Type B pancreatic cell (in vitro differentiated cells): ENCODE data around the gene LIPG. TPM values are rescaled to one million over a fixed set of nuclear protein-coding genes. Genes with fewer than 3 reads are reported as not detected.
A peak's percentile ranks its signal among the peaks of the same experiment; 100 is the strongest.

Experiments used
- DNase-seq: peaks from one replicate; pipeline ENCODE4 v3.0.0; 2021; ENCODE audit warnings: mixed read lengths; ENCODE audit not compliant: unreplicated experiment; ENCODE audit errors: extremely low spot score
- H3K27ac Mint-ChIP-seq: 2 replicates; pipeline ENCODE4 v1.8.0; 2021; ENCODE audit warnings: mild to moderate bottlenecking, mixed read lengths
- H3K27me3 Mint-ChIP-seq: 2 replicates; pipeline ENCODE4 v1.8.0; 2021; ENCODE audit warnings: mixed read lengths
- H3K36me3 Mint-ChIP-seq: 2 replicates; pipeline ENCODE4 v1.8.0; 2021; ENCODE audit warnings: mixed read lengths
- H3K4me1 Mint-ChIP-seq: one replicate; pipeline ENCODE4 v1.8.0; 2021; ENCODE audit warnings: mixed read lengths; ENCODE audit not compliant: unreplicated experiment
- H3K4me3 Mint-ChIP-seq: 2 replicates; pipeline ENCODE4 v1.8.0; 2021; ENCODE audit warnings: mild to moderate bottlenecking, mixed read lengths
- H3K9me3 Mint-ChIP-seq: 2 replicates; pipeline ENCODE4 v1.8.0; 2021; ENCODE audit warnings: mixed read lengths
- total RNA-seq: library from RNA; stranded (reverse); gene quantifications from 2 replicates; pipeline ENCODE4 v1.2.1, GENCODE V29; 2021; ENCODE audit warnings: low replicate concordance
- TF ChIP-seq, protein P1 (sequence below): fragments of 200-600 bp; sonication (generic); conservative IDR thresholded peaks from 2 replicates; pipeline ENCODE4 v1.5.0; 2021; ENCODE audit warnings: antibody characterized with exemption, mild to moderate bottlenecking

The LIPG gene
- total RNA-seq, 1 donor from 2014 or later = 16.9 TPM

DNA sequence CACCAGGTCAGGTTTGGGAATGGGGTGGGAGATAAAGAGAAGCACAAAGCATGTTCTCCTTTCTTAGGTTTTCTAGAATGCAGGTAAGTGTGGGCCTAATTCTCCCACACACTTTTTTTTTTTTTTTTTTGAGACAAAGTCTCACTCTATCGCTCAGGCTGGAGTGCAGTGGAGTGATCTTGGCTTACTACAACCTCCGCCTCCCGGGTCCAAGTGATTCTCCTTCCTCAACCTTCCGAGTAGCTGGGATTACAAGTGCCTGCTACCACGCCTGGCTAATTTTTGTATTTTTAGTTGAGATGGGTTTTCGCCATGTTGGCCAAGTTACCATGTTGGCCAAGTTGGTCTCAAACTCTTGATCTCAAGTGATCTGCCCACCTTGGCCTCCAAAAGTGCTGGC, 26.3 kb downstream of the LIPG start:
- Mint-ChIP-seq H3K4me3 (no peak overlapping the region), H3K27ac (no peak overlapping the region), H3K27me3 (no peaks in the 10 kb centered on the region), H3K9me3 (no peaks in the 10 kb centered on the region), H3K4me1 (peaks cover 9% of the 10 kb centered on the region), H3K36me3 (peaks cover 6% of the 10 kb centered on the region)
- TF ChIP-seq, protein P1, sequence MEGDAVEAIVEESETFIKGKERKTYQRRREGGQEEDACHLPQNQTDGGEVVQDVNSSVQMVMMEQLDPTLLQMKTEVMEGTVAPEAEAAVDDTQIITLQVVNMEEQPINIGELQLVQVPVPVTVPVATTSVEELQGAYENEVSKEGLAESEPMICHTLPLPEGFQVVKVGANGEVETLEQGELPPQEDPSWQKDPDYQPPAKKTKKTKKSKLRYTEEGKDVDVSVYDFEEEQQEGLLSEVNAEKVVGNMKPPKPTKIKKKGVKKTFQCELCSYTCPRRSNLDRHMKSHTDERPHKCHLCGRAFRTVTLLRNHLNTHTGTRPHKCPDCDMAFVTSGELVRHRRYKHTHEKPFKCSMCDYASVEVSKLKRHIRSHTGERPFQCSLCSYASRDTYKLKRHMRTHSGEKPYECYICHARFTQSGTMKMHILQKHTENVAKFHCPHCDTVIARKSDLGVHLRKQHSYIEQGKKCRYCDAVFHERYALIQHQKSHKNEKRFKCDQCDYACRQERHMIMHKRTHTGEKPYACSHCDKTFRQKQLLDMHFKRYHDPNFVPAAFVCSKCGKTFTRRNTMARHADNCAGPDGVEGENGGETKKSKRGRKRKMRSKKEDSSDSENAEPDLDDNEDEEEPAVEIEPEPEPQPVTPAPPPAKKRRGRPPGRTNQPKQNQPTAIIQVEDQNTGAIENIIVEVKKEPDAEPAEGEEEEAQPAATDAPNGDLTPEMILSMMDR = no peak
- DNase-seq = no peak

DNA sequence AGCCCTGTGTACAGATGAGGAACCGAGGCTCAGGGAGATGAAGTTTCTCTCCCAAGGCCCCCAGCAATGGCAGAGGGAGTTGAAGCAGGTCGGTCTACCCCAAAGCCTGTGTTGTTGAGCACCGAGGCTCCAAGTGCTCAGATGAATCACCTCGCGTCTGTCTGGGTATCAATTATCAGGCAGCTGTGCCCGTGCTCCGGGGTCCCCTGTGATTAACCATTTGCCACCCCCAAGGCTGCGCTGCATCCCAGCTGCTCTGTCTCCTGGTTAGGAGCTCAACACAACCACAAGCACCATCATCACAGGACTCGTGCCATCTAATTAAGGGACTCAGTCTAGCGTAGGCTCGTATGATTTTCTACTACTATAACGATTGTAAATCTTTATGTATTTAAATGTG, 27.1 kb downstream of the LIPG start:
- peaks cover 9% of the 10 kb centered on the region for H3K4me1 Mint-ChIP-seq
- H3K9me3 Mint-ChIP-seq = no peaks in the 10 kb centered on the region
- H3K36me3 Mint-ChIP-seq = peaks cover 6% of the 10 kb centered on the region
- DNase-seq = no peak
- TF ChIP-seq, protein P1 = no peak
- no peaks in the 10 kb centered on the region for H3K27me3 Mint-ChIP-seq
- H3K4me3 Mint-ChIP-seq = no peak overlapping the region
- H3K27ac Mint-ChIP-seq = no peak overlapping the region

DNA sequence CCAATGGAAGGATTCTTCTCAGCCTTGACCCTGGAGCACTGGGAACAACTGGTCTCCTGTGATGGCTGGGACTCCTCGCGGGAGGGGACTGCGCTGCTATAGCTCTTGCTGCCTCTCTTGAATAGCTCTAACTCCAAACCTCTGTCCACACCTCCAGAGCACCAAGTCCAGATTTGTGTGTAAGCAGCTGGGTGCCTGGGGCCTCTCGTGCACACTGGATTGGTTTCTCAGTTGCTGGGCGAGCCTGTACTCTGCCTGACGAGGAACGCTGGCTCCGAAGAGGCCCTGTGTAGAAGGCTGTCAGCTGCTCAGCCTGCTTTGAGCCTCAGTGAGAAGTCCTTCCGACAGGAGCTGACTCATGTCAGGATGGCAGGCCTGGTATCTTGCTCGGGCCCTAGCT, 28.8 kb downstream of the LIPG start:
- Mint-ChIP-seq H3K9me3 (no peaks in the 10 kb centered on the region), H3K4me3 (no peak overlapping the region), H3K36me3 (peaks cover 6% of the 10 kb centered on the region), H3K27me3 (no peaks in the 10 kb centered on the region), H3K27ac (no peak overlapping the region), H3K4me1 (peaks cover 7% of the 10 kb centered on the region)
- no peak for DNase-seq
- TF ChIP-seq, protein P1 = no peak

DNA sequence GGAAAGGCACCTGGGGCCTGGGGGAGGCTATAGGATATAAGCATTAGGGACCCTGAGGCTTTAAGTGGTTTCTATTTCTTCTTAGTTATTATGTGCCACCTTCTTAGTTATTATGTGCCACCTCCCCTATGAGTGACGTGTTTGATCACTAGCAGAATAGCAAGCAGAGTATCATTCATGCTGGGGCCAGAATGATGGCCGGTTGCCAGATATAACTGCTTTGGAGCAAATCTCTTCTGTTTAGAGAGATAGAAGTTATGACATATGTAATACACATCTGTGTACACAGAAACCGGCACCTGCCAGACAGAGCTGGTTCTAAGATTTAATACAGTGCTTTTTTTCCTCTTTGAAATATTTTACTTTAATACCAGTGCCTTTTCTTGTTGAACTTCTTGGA, 29.4 kb downstream of the LIPG start:
- peaks cover under 1% of the 10 kb centered on the region for H3K4me1 Mint-ChIP-seq
- TF ChIP-seq, protein P1 = no peak
- H3K27me3 Mint-ChIP-seq = no peaks in the 10 kb centered on the region
- H3K4me3 Mint-ChIP-seq = no peak overlapping the region
- no peak for DNase-seq
- H3K36me3 Mint-ChIP-seq = peaks cover 6% of the 10 kb centered on the region
- no peak overlapping the region for H3K27ac Mint-ChIP-seq
- H3K9me3 Mint-ChIP-seq = no peaks in the 10 kb centered on the region

DNA sequence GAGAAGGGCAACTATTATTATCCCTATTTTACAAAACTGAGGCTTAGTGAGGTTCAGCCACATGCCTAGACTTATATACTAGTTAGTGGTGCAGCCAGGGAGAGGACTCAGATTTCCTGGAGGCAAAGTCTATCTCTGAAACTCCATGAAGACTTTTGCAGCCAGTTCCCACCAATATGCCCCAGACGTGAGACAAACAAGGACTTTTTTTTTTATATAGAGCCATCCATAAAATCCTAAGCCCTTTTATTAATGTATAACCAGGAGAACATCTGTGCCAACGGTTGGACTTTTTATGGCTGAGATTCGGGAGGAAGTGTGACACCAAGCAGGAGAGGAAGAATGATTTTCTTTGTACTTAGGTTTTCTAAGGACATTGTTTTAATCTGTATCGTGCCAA, 29.9 kb downstream of the LIPG start:
- Mint-ChIP-seq H3K4me3 (no peak overlapping the region), H3K27me3 (no peaks in the 10 kb centered on the region), H3K4me1 (peaks cover 2% of the 10 kb centered on the region), H3K36me3 (peaks cover 6% of the 10 kb centered on the region), H3K9me3 (no peaks in the 10 kb centered on the region), H3K27ac (no peak overlapping the region)
- TF ChIP-seq, protein P1 = no peak
- no peak for DNase-seq

DNA sequence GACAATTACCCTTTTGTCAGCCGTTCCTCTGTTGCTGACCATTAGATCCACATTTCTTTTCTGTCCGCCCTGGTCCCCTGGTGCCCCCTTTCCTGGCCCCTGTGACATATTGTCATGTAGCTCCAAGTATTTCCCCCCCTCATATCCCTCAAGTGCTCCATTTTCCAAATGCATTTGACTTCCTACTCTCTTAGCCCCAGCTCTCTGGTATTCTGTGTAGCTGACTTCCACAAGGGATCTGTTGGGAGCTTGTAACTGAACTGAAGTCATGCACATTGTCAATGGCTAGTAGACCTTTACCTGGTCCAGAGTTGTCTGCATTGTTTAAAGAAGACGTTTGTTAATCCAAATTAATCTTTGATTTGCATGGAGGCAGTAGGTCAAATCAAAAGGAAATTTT, 34.8 kb downstream of the LIPG start:
- Mint-ChIP-seq H3K4me3 (no peak overlapping the region), H3K27me3 (no peaks in the 10 kb centered on the region), H3K9me3 (peaks cover 6% of the 10 kb centered on the region), H3K36me3 (no peaks in the 10 kb centered on the region), H3K4me1 (peaks cover 12% of the 10 kb centered on the region), H3K27ac (peak overlapping the region; percentile 7)
- TF ChIP-seq, protein P1 = no peak
- no peak for DNase-seq
